ENCODE results near the gene ARL5C.

DNA sequence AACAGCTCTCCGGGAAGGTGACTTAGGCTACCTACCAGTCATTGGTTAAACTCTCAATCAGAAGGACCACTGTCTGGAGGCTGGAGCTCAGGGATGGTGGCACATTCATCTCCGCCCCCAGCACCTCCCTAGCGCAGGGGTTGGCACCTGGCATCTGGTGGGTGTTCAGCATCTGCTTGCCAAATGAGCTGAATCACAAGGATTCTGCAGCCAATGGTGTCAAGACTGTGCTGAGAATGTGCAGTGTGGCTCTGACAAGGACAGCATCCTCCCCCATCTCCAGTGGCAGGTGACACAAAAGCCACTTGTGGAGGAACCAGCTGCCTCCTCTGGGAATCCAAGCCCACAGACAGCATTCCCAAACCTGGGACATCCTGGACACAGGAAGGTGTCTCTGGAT lies 49.7 kb downstream of the ARL5C start:
- TF ChIP-seq ZNF473 (tag by site-specific recombination; IDR thresholded peaks at IDR 0.05) (no peak), ZBTB21 (tag by site-specific recombination; IDR thresholded peaks at IDR 0.05) (no peak), ZNF510 (tag by site-specific recombination; IDR thresholded peaks at IDR 0.05; ENCODE audit: insufficient replicate concordance) (no peak), KLF1 (tag by site-specific recombination; IDR thresholded peaks at IDR 0.05) (no peak), KLF9 (tag by site-specific recombination; IDR thresholded peaks at IDR 0.05; ENCODE audit: low read depth) (no peak)
- TF ChIP-seq, protein P1, sequence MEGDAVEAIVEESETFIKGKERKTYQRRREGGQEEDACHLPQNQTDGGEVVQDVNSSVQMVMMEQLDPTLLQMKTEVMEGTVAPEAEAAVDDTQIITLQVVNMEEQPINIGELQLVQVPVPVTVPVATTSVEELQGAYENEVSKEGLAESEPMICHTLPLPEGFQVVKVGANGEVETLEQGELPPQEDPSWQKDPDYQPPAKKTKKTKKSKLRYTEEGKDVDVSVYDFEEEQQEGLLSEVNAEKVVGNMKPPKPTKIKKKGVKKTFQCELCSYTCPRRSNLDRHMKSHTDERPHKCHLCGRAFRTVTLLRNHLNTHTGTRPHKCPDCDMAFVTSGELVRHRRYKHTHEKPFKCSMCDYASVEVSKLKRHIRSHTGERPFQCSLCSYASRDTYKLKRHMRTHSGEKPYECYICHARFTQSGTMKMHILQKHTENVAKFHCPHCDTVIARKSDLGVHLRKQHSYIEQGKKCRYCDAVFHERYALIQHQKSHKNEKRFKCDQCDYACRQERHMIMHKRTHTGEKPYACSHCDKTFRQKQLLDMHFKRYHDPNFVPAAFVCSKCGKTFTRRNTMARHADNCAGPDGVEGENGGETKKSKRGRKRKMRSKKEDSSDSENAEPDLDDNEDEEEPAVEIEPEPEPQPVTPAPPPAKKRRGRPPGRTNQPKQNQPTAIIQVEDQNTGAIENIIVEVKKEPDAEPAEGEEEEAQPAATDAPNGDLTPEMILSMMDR (tag by site-specific recombination; IDR thresholded peaks at IDR 0.05) = no peak
- TF ChIP-seq, protein P2, sequence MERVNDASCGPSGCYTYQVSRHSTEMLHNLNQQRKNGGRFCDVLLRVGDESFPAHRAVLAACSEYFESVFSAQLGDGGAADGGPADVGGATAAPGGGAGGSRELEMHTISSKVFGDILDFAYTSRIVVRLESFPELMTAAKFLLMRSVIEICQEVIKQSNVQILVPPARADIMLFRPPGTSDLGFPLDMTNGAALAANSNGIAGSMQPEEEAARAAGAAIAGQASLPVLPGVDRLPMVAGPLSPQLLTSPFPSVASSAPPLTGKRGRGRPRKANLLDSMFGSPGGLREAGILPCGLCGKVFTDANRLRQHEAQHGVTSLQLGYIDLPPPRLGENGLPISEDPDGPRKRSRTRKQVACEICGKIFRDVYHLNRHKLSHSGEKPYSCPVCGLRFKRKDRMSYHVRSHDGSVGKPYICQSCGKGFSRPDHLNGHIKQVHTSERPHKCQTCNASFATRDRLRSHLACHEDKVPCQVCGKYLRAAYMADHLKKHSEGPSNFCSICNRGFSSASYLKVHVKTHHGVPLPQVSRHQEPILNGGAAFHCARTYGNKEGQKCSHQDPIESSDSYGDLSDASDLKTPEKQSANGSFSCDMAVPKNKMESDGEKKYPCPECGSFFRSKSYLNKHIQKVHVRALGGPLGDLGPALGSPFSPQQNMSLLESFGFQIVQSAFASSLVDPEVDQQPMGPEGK (tag by site-specific recombination; IDR thresholded peaks at IDR 0.05) = no peak
- TF ChIP-seq, protein P3, sequence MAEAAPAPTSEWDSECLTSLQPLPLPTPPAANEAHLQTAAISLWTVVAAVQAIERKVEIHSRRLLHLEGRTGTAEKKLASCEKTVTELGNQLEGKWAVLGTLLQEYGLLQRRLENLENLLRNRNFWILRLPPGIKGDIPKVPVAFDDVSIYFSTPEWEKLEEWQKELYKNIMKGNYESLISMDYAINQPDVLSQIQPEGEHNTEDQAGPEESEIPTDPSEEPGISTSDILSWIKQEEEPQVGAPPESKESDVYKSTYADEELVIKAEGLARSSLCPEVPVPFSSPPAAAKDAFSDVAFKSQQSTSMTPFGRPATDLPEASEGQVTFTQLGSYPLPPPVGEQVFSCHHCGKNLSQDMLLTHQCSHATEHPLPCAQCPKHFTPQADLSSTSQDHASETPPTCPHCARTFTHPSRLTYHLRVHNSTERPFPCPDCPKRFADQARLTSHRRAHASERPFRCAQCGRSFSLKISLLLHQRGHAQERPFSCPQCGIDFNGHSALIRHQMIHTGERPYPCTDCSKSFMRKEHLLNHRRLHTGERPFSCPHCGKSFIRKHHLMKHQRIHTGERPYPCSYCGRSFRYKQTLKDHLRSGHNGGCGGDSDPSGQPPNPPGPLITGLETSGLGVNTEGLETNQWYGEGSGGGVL (tag by site-specific recombination; IDR thresholded peaks at IDR 0.05) = no peak
